DOHH2 (cell line): ENCODE data around the gene PPP1R15A.
"Not testable (repeated sequence)": the region's sequence is repeated elsewhere in the genome, so short reads cannot be mapped to it uniquely, and the experiment has no call there.

Experiments used
- H3F3A ChIP-seq: fragments of 200-600 bp; sonication (generic), shearing (Covaris generic); 2 replicates; pipeline ENCODE4 v1.6.0; 2016; ENCODE audit warnings: antibody characterized with exemption, mild to moderate bottlenecking; ENCODE audit not compliant: control insufficient read depth, insufficient read depth
- H3K27ac ChIP-seq: fragments of 200-600 bp; sonication (generic); 2 replicates; pipeline ENCODE4 v1.5.1; 2014; ENCODE audit warnings: low read depth, mild to moderate bottlenecking, low read length, moderate library complexity
- H3K27me3 ChIP-seq: fragments of 200-600 bp; sonication (generic); 2 replicates; pipeline ENCODE4 v1.6.1; 2014; ENCODE audit warnings: mild to moderate bottlenecking, low read length, mixed read lengths; ENCODE audit not compliant: control insufficient read depth
- H3K36me3 ChIP-seq: fragments of 200-600 bp; sonication (generic); 2 replicates; pipeline ENCODE4 v1.6.1; 2014; ENCODE audit warnings: mild to moderate bottlenecking, low read length, moderate library complexity, mixed read lengths; ENCODE audit not compliant: control insufficient read depth
- H3K4me1 ChIP-seq: fragments of 200-600 bp; sonication (generic); 2 replicates; pipeline ENCODE4 v1.6.1; 2014; ENCODE audit warnings: mild to moderate bottlenecking, low read length, mixed read lengths; ENCODE audit not compliant: control insufficient read depth
- H3K4me2 ChIP-seq: fragments of 200-600 bp; sonication (generic); 2 replicates; pipeline ENCODE4 v1.6.0; 2014; ENCODE audit warnings: mild to moderate bottlenecking, low read length, moderate library complexity
- H3K4me3 ChIP-seq: fragments of 200-600 bp; sonication (generic); 2 replicates; pipeline ENCODE4 v1.5.1; 2014; ENCODE audit warnings: mild to moderate bottlenecking, low read length, mixed read lengths
- H3K79me2 ChIP-seq: fragments of 200-600 bp; sonication (generic); 2 replicates; pipeline ENCODE4 v1.6.1; 2014; ENCODE audit warnings: mild to moderate bottlenecking, low read length, mixed read lengths; ENCODE audit not compliant: control insufficient read depth
- H3K9me2 ChIP-seq: fragments of 200-600 bp; sonication (generic); replicated peaks from 2 replicates; pipeline ENCODE4 v1.6.1; 2014; ENCODE audit warnings: mild to moderate bottlenecking, low read length, mixed read lengths; ENCODE audit not compliant: control insufficient read depth
- H3K9me3 ChIP-seq: fragments of 200-600 bp; sonication (generic); 2 replicates; pipeline ENCODE4 v1.6.1; 2014; ENCODE audit warnings: antibody characterized with exemption, low read length, mixed read lengths; ENCODE audit not compliant: control insufficient read depth, insufficient read depth
- H4K20me1 ChIP-seq: fragments of 200-600 bp; sonication (generic); 2 replicates; pipeline ENCODE4 v1.6.0; 2014; ENCODE audit warnings: low read depth, mild to moderate bottlenecking, antibody characterized with exemption, low read length, moderate library complexity; ENCODE audit not compliant: control insufficient read depth, insufficient read depth
- CTCF ChIP-seq: fragments of 200-600 bp; sonication (generic); IDR thresholded peaks from one replicate; pipeline ENCODE4 v1.5.1; 2014; ENCODE audit warnings: antibody characterized with exemption, mild to moderate bottlenecking, low read depth, low read length; ENCODE audit not compliant: poor library complexity, severe bottlenecking
- EZH2phosphoT487 ChIP-seq: fragments of 200-600 bp; sonication (generic); IDR thresholded peaks from 2 replicates; pipeline ENCODE4 v1.6.1; 2017; ENCODE audit warnings: borderline replicate concordance, mild to moderate bottlenecking, antibody characterized with exemption, low read length, moderate library complexity, mixed read lengths

The PPP1R15A gene

GRCh38 chr19:48872884-48873475 is 759 bp downstream of the PPP1R15A start:
- Histone ChIP-seq H3F3A (peaks cover 41% of the 10 kb centered on the region), H3K4me2 (peak overlapping the region; percentile 92), H3K27me3 (no peaks in the 10 kb centered on the region), H3K4me3 (peak overlapping the region; percentile 100), H3K9me3 (no peaks in the 10 kb centered on the region), H3K79me2 (peaks cover 38% of the 10 kb centered on the region), H4K20me1 (peaks cover 16% of the 10 kb centered on the region; the same call in 1 of the 2 replicates), H3K9me2 (no peaks in the 10 kb centered on the region), H3K36me3 (peaks cover 50% of the 10 kb centered on the region), H3K27ac (peak overlapping the region; percentile 96), H3K4me1 (peaks cover 48% of the 10 kb centered on the region)
- TF ChIP-seq CTCF (no peak), EZH2phosphoT487 (no peak)

GRCh38 chr19:48873476-48874302 is 1.5 kb downstream of the PPP1R15A start:
- Histone ChIP-seq H3K4me3 (peak overlapping the region; percentile 100), H3K27ac (peak overlapping the region; percentile 96), H4K20me1 (peaks cover 16% of the 10 kb centered on the region; the same call in 1 of the 2 replicates), H3K36me3 (peaks cover 57% of the 10 kb centered on the region), H3F3A (peaks cover 47% of the 10 kb centered on the region), H3K9me3 (no peaks in the 10 kb centered on the region), H3K9me2 (no peaks in the 10 kb centered on the region), H3K4me2 (peak overlapping the region; percentile 92), H3K27me3 (no peaks in the 10 kb centered on the region), H3K4me1 (peaks cover 48% of the 10 kb centered on the region), H3K79me2 (peaks cover 42% of the 10 kb centered on the region)
- TF ChIP-seq EZH2phosphoT487 = no peak
- no peak for TF ChIP-seq CTCF

GRCh38 chr19:48874303-48875135 is 2.3 kb downstream of the PPP1R15A start:
- Histone ChIP-seq H3K4me1 (peaks cover 50% of the 10 kb centered on the region), H3K27ac (peak overlapping the region; percentile 96), H3K36me3 (peaks cover 57% of the 10 kb centered on the region), H4K20me1 (peaks cover 16% of the 10 kb centered on the region; the same call in 1 of the 2 replicates), H3K4me2 (peak overlapping the region; percentile 92), H3F3A (peaks cover 54% of the 10 kb centered on the region), H3K4me3 (peak overlapping the region; percentile 100), H3K9me2 (no peaks in the 10 kb centered on the region), H3K9me3 (no peaks in the 10 kb centered on the region), H3K79me2 (peaks cover 42% of the 10 kb centered on the region), H3K27me3 (no peaks in the 10 kb centered on the region)
- TF ChIP-seq EZH2phosphoT487 (no peak), CTCF (no peak)

- peak overlapping the region; percentile 100 for H3K4me3 ChIP-seq
- peaks cover 65% of the 10 kb centered on the region for H3F3A ChIP-seq
- H3K27ac ChIP-seq = peak overlapping the region; percentile 96
- peak overlapping the region; percentile 92 for H3K4me2 ChIP-seq
- H3K79me2 ChIP-seq = peaks cover 42% of the 10 kb centered on the region
- H3K9me3 ChIP-seq, H3K9me2 ChIP-seq, H3K27me3 ChIP-seq: not testable (repeated sequence)
- H3K36me3 ChIP-seq = peaks cover 57% of the 10 kb centered on the region
- H4K20me1 ChIP-seq = peaks cover 16% of the 10 kb centered on the region; the same call in 1 of the 2 replicates
- H3K4me1 ChIP-seq = peaks cover 67% of the 10 kb centered on the region
Measured at GRCh38 chr19:48876043-48876981, 4.1 kb downstream of the PPP1R15A start.
